GM12865 (cell line): ENCODE results near the gene RGS17.

Experiments used
- DNase-seq: peaks from one replicate; pipeline ENCODE4 v3.0.0; 2010; ENCODE audit warnings: low read depth
- H3K4me3 ChIP-seq: 2 replicates; pipeline ENCODE4 v1.5.1; 2011; ENCODE audit warnings: mild to moderate bottlenecking, low read depth, low read length, control low read depth
- TF ChIP-seq, protein P1 (sequence below): IDR thresholded peaks from 2 replicates; pipeline ENCODE4 v1.5.1; 2011; ENCODE audit warnings: low read length, control low read depth, low read depth, inconsistent platforms; ENCODE audit not compliant: insufficient read depth; ENCODE audit errors: missing control alignments

RGS17 gene

DNA sequence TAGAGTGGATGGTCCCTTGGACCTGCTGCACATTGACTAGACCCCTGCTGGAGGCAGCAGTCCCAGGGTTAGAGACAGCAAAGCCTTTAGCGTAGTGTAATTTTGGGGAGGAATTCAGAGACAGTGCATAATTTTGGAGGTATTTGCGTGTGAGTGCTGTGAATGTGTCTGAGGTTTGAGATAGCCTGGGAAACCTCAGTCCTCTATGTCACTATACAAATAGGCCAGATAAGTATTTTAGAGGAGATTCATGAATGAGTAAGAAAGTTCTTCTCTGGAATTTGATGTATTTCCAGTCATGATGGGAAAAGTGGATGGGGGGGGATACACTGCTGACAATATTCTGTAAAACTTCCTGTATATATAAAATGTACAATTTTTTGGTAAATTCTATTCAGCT is 102.8 kb downstream of the RGS17 start:
- DNase-seq, result no peak
- TF ChIP-seq, protein P1, sequence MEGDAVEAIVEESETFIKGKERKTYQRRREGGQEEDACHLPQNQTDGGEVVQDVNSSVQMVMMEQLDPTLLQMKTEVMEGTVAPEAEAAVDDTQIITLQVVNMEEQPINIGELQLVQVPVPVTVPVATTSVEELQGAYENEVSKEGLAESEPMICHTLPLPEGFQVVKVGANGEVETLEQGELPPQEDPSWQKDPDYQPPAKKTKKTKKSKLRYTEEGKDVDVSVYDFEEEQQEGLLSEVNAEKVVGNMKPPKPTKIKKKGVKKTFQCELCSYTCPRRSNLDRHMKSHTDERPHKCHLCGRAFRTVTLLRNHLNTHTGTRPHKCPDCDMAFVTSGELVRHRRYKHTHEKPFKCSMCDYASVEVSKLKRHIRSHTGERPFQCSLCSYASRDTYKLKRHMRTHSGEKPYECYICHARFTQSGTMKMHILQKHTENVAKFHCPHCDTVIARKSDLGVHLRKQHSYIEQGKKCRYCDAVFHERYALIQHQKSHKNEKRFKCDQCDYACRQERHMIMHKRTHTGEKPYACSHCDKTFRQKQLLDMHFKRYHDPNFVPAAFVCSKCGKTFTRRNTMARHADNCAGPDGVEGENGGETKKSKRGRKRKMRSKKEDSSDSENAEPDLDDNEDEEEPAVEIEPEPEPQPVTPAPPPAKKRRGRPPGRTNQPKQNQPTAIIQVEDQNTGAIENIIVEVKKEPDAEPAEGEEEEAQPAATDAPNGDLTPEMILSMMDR, result no peak
- no peak overlapping the region for H3K4me3 ChIP-seq

DNA sequence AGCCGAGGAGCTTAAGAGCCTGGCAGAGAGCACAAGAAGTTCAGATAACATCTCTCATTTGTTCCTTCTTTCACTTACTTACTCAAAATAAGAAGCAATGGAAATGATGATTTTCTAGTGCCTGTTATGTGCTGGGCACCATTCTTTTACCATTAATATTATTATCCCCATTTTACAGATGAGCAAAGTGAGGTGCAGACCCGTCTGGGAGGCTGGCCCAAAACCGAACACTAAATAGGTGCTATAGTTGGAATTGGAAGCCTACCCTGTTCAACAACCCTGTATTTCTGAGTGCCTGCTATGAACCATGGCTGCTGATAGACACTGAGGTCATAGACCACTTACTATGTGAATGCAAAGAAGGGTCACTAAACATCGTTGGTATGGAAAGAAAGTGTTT is 103.6 kb downstream of the RGS17 start:
- TF ChIP-seq, protein P1, result no peak
- no peak for DNase-seq
- no peak overlapping the region for H3K4me3 ChIP-seq

DNA sequence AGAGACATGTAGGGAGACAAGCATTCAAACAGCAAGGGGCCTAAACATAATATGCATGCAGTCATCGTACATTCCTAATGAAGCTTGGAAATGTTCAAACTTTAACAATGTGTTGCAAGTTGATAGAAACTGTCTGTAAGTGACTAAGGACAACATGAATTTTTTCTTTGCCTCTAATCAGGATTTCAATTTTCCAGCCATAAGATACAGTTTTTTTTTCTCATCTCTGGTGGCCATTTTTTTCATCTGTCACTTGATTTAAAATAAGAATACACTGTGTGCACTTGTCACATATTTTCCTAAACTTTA is 106.4 kb downstream of the RGS17 start:
- no peak for DNase-seq
- TF ChIP-seq, protein P1, result no peak

DNA sequence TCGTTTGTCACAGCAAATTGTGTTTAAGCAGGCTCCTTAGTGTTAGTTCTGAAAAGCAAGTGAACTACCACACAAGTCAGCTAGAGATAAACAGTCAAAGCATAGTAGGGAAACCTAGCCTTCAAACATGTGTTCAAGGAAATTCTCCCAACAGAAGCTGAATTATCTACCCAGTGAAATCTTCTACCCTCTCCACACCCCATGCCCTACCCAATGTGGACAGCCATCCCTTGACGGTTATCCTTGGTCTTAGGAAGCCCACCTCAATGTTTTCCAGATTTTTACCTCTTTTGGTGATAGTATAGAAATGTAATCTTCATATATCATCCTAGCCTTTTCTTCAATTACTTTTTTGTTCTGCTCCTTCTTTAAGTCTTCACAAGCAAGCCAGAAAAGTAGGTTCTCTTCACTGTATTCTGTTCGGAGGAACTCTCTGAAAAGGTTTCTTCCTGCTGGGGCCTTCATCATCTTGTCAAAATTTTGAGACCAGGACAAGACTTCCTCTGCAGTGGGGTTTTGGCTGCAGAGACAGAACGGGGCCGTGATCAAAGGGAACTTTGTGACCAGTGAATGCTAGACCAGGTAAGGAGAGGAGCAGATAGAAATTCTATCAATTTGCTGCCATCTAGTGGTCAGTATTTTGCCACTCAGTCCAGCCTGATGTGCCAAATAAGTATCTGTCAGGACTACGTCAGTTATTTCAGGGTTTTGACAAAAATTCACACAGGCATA is 106.9 kb downstream of the RGS17 start:
- TF ChIP-seq, protein P1, result peak; percentile 74
- DNase-seq, result peak; percentile 78
- no peak overlapping the region for H3K4me3 ChIP-seq

More for the DNA sequence above, 106.4 kb downstream of the RGS17 start:
- H3K4me3 ChIP-seq, result no peak overlapping the region

DNA sequence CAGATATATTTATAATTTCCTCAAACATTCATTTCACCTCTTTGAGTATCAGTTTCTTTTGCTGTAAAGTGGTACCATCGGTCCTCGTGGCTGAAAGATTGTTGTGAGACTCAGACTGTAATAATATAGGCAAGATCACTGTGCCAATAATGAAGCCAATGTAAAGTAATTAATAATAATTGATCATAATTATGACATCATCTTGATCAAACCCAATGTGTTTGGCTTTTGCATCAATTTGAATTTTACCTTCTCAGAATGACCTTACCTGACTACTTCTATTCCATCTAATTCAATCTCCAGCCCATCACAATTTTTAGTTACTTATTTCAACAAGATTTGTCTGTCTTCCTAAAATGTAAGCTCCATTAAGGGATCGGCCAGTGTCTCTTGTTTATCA is 112.7 kb downstream of the RGS17 start:
- no peak overlapping the region for H3K4me3 ChIP-seq
- TF ChIP-seq, protein P1, result no peak
- no peak for DNase-seq

DNA sequence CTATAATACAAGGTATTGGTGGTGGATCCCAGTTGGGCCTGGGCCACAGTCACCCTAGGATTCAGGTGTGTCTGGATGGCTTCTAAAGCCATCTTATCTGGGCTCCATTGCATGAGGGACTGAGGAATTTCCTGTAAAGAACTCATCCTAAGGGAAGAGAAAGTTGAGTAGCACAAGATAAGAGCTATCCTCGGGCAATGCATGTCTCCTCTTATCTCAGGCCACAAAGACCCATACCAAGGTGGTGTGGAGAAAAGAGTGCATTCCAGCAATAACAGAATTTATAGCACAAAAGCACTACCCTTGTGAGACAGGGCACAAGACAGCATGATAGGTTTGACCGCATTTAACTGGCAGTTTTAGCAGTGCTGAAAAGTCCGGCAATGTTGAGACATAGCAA is 114.2 kb downstream of the RGS17 start:
- DNase-seq, result no peak
- TF ChIP-seq, protein P1, result no peak
- no peak overlapping the region for H3K4me3 ChIP-seq

DNA sequence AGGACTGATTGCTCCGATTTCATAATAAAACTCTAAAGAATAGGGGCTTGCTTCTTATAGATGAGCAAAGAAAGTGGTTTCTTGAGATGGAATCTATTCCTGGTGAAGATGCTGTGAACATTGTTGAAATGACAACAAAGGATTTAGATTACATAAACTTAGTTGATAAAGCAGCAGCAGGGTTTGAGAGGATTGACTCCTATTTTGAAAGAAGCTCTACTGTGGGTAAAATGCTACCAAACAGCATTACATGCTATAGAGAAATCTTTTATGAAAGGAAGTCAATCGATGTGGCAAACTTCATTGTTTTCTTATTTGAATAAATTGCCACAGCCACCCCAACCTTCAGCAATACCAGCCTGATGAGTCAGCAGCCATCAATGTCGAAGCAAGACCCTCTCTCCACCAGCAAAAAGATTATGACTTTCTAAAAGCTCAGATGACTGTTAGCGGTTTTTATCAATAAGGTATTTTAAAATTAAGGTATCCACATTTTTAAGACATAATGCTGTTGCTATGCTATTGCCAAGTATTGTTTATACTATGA is 115.9 kb downstream of the RGS17 start:
- no peak overlapping the region for H3K4me3 ChIP-seq
- no peak for DNase-seq
- TF ChIP-seq, protein P1, result no peak
